Kidney glomerular epithelial cell (primary cell): Measurements from ENCODE around the gene KRTAP4-11.
"Not testable (repeated sequence)": the region's sequence is repeated elsewhere in the genome, so short reads cannot be mapped to it uniquely, and the experiment has no call there.

Experiments
- DNase-seq: peaks from one replicate; lab custom pipeline; 2025; lab: John Stamatoyannopoulos, UW

The KRTAP4-11 gene

DNA sequence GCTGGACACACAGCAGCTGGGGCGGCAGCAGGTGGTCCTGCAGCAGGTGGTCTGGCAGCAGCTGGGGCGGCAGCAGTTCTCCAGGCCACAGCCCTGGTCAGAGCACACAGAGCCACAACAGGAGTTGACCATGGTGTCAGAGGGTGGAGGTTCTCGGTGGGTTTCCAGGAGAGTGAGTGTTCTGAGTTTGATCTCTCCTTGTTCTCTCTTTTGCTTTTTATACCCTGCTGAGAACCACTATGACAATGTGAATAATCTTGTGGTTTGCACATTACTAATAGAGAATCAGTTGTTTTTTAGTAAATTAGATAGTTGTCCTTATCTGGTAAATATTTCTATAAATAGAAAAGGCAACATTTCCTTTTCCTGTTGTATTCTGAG lies 5.8 kb upstream of the KRTAP4-11 start, which contains the start of gene KRTAP4-12:
Gene KRTAP4-12, minus strand, starts transcription at position 192 of the 381 bp plus-strand sequence. Its CDS starts 60 bp downstream, at position 132.
- DNase-seq: not testable (repeated sequence)

DNA sequence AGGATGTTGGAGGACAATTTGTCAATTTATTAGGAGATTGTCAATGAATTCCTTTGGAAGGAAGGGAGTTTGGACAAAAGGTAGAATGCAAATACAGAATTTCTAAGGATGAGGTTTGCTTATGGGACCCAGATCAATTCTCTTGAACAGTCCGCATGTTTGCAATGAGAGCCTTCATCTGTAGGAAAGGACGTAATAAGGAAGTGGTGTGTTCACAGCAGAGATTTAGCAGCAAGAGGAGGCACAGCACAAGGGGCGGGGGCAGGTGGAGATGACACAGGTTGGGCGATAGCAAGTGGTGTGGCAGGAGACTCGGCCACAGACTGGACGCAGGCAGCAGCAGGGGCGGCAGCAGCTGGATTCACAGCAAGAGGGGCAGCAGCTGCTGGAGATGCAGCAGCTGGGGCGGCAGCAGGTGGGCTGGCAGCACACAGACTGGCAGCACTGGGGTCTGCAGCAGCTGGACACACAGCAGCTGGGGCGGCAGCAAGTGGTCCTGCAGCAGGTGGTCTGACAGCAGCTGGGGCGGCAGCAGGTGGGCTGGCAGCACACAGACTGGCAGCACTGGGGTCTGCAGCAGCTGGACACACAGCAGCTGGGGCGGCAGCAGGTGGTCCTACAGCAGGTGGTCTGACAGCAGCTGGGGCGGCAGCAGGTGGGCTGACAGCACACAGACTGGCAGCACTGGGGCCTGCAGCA lies 5.3 kb upstream of the KRTAP4-11 start:
- not testable (repeated sequence) for DNase-seq

DNA sequence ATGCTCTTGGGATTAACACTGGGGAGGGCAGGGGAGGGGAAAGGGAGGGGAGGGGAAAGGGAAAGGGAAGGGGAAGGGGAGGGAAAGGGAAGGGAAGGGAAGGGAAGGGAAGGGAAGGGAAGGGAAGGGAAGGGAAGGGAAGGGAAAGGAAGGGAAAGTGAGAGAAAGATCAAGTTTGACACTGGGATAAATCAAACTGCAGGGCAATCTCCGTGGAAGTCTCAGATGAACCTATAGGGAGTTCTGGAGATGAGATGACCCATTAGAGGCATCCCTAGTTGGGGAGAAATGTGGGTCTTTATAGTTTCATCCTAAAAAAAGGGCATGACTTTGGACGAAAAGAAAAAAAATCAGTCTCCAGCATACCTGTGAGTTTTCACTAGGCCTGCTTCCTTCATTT lies 3.6 kb upstream of the KRTAP4-11 start:
- DNase-seq: no peak

DNA sequence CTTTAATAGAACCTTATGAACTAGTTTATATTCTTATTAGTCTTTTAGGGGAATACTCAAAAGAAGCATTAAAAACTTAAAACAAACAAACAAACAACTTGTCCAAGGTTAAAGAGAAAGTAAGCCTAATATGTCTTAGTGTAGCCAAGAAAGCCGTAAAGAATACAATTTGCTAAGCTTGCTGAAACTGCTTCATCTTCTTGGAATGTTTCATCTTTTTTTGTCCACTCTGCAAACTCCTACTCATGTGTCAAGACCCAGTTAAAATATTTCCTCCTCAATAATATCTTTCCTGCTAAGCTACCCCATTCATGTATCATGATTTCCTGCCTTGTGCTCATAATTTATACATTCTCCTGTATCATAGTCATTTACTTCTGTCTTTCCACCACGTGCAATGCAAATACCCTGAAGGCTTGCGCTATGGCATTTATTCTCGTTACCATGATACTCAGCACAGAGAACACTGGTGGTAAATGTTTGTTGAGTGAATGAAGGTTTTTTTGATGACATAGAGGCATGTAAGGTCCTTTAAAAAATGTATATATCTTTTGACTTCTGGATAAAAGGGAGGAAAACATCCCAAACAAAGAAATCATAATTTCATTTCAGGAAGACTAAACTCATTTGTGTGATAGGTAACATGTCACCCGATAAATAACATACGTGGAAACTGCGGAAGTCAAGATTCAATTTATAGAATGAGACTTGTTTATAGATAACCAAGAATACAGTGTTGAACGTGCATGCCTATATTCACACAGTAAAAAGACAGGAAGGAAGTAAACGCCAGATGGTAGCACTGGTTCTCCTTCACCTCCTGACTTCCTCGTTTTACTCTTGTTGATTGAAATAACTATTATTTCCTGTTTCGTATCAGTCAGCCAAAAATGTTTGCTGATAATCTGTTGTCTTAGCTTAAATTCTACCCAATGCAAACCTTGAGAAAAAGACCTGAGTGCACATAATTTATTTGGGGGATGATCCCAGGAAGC lies 1.8 kb upstream of the KRTAP4-11 start:
- not testable (repeated sequence) for DNase-seq

DNA sequence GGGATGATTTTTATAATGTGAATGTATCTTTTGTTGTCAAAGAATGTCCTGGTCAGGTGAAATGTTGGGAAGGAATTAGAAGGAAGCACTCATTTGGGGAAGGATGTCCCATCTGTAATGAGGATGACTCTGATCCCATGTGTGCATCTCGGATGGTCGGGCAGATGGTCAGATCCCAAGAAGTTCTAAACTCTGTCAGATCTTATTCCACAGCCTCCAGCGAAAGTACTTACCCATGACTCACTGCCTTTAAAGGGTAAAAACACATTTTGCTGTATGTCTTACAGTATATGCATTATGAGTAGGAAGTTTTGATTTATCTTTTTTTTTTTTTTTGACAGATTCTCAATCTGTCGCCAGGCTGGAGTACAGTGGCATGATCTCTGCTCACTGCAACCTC lies 548 bp upstream of the KRTAP4-11 start:
- no peak for DNase-seq

DNA sequence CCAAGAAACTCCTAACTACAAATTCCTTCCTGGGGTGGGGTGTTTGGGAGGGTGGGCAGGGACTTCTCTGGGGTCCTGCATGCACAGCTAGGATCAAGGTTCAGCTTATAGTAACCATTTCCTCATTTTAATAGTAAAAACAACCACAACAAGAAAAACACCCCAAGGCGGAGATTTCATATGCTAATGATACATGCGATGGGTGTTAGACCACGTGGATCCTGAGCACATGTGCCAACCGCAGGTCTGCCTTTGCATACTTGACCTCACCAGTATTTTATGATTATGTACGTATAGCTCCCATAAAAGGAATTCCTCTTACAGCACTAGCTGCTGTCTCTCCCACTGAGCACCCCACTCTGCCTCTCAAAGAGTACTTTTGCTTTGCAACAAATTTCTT lies 1.9 kb downstream of the KRTAP4-11 start:
- no peak for DNase-seq

DNA sequence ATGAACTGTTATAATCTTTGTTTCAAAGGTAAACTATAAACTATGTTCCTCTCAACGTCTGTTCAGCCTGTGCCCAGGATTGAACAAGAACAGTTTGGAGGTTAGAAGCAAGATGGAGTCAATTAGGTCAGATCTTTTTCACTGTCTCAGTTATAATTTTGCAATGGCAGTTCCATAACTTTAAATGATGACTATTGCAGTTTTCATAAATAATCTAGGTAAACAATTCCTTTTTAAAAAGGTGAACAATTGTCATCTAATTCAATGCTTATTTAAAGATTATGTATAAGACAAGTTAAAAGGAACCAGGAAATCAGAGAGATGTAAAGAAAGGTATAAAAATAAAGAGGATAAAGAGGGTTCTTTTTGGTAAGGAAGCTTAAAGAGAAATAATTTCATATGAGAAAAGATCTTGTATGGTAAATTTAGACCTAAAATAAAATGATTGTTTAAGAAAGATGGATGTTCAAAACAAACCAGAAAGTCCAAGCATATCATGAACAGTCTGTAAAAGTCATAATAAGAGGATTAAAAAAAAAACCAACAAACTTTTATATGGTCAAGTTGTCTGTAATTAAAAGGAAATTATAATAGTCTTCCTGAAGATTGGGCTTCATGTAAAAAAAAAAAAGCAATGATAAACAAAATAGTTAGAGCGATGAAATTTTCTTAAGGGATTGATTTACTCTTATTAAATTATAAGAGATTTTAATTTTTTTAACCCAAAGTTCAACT lies 6.9 kb downstream of the KRTAP4-11 start:
- DNase-seq: no peak

DNA sequence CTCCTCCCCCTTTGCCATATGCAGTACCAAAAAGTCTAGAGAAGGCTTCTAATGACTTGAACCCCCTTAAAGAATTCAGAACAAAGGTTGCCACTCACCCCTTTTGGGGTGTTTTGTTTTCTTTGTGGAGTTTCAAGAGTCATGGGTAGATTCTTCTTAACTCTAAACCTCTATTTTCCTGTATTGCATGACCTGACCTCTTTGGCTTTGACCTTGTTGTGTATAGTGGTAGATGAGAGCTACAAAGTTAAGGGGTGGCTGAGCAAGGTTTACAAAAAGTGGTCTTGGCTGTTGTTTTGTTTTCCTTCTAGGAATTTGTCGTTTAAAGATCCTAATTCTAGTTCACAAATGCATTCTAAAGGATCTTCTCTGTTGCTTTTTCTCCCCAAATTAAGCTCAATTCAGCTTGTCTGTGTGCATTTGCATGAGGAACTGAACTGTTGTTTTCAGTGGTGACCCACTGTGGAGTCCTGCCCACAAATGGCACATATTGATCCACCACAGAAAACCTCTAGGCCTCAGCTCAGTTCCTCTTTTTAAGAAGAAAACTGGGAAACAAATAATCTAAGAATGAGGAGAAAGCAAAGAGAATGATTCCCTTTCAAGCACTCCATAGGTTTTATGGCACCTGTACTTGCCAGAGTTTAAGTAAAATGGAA lies 9.3 kb downstream of the KRTAP4-11 start:
- not testable (repeated sequence) for DNase-seq

DNA sequence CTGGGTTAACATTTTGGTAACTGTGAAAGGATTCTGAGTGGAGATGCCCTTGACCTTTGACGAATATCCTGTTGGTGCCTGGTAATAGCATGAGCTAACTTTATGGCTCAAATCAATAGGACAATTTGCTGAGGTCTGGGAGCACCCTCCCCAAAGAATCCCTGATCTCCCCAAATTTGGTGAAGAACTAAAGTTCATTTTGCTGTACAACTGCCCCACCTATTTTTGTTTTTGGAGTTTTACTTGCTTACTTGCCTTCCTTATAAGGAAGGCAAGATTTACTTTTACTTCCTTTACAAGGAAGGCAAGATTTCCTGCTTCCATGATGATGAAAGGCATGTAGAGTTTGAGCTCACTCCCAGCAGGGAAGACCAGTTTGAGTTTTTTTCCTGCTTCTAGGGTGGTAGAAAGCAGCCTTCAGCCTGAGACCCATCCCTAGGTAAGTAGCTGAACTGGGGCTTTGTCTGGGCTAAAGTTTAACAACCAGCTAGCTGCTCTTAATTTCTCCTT lies 10.2 kb downstream of the KRTAP4-11 start:
- DNase-seq: no peak

DNA sequence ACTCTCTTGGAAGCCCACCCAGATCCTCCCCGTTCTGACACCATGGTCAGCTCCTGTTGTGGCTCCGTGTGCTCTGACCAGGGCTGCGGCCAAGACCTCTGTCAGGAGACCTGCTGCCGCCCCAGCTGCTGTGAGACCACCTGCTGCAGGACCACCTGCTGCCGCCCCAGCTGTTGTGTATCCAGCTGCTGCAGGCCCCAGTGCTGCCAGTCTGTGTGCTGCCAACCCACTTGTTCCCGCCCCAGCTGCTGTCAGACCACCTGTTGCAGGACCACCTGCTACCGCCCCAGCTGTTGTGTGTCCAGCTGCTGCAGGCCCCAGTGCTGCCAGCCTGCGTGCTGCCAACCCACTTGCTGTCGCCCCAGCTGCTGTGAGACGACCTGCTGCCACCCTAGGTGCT lies 12.8 kb downstream of the KRTAP4-11 start, which contains the start of gene KRTAP4-9:
Gene KRTAP4-9, plus strand, starts transcription at position 43 of the 400 bp plus-strand sequence. Its CDS starts 0 bp downstream, at position 43.
- DNase-seq: not testable (repeated sequence)

DNA sequence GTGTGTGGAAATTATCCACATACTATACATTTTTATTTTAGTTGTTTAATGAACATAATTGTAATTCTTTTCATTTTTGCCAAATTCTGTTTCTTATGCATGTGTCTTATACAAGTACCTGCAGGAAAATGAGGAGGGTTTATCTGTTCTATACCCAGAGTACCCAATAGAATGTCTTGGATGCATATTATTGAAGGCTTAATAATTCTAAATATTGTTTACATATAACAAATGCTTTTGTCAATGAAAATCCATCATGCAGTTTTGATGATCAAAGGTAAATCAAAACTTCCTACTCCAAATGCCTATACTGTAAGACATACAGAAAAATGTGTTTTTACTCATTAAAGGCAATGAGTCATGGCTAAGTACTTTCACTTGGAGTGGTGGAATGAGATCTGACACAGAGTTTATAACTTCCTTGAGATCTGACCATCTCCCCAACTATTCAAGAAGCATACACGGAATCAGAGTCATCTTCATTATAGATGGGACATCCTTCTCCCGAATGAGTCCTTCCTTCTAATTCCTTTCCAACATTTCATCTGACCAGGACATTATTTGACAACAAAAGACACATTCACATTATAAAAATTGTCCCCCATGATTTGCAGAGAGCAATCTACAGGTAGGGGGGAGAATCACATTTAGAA lies 13.7 kb downstream of the KRTAP4-11 start:
- DNase-seq: peak; percentile 53

DNA sequence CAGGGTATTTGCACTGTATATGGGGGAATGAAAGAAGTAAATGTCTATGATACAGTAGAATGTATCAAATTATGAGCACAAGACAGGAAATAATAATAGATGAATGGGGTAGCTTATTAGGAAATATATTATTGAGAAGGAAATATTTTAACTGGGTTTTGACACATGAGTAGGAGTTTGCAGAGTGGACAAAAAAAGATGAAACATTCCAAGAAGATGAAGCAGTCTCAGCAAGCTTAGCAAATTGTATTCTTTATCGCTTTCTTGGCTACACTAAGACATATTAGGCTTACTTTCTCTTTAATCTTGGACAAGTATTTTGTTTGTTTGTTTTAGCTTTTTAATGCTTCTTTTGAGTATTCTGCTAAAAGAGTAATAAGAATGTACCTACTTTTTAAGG lies 14.3 kb downstream of the KRTAP4-11 start:
- DNase-seq: no peak

DNA sequence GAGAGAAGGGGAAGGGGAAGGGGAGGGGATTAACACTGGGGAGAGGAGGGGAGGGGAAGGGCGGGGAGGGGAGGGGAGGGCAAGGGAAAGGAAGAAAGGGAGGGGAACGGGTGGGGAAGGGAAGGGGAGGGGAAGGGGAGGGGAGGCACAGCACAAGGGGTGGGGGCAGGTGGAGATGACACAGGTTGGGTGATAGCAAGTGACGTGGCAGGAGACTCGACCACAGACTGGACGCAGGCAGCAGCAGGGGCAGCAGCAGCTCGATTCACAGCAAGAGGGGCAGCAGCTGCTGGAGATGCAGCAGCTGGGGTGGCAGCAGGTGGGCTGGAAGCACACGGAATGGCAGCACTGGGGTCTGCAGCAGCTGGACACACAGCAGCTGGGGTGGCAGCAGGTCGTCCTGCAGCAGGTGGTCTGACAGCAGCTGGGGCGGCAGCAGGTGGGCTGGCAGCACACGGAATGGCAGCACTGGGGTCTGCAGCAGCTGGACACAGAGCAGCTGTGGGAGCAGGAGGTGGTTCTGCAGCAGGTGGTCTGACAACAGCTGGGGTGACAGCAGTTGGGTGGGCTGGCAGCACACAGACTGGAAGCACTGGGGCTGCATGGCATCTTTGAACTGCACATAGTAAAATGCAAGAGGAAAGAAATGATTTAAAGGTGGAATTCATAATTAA lies 16.4 kb downstream of the KRTAP4-11 start, which contains the start of gene KRTAP4-16:
Gene KRTAP4-16, minus strand, starts transcription at position 624 of the 674 bp plus-strand sequence. Its CDS starts 0 bp downstream, at position 624.
- no peak for DNase-seq

DNA sequence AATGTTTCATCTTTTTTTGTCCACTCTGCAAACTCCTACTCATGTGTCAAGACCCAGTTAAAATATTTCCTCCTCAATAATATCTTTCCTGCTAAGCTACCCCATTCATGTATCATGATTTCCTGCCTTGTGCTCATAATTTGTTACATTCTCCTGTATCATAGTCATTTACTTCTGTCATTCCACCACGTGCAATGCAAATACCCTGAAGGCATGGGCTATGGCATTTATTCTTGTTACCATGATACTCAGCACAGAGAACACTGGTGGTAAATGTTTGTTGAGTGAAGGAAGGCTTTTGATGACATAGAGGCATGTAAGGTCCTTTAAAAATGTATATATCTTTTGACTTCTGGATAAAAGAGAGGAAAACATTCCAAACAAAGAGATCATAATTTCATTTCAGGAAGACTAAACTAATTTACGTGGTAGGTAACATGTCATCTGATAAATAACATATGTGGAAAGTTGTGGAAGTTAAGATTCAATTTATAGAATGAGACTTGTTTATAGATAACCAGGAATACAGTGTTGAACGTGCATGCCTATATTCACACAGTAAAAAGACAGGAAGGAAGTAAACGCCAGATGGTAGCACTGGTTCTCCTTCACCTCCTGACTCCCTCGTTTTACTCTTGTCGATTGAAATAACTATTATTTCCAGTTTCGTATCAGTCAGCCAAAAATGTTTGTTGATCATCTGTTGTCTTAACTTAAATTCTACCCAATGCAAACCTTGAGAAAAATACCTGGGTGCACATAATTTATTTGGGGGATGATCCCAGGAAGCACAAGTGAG lies 18.3 kb downstream of the KRTAP4-11 start:
- not testable (repeated sequence) for DNase-seq

DNA sequence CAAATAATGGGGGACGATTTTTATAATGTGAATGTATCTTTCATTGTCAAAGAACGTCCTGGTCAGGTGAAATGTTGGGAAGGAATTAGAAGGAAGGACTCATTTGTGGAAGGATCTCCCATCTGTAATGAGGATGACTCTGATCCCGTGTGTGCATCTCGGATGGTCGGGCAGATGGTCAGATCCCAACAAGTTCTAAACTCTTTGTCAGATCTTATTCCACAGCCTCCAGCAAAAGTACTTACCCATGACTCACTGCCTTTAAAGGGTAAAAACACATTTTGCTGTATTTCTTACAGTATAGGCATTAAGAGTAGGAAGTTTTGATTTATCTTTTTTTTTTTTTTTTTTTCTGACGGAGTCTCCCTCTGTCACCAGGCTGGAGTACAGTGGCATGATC lies 19.7 kb downstream of the KRTAP4-11 start:
- DNase-seq: no peak

DNA sequence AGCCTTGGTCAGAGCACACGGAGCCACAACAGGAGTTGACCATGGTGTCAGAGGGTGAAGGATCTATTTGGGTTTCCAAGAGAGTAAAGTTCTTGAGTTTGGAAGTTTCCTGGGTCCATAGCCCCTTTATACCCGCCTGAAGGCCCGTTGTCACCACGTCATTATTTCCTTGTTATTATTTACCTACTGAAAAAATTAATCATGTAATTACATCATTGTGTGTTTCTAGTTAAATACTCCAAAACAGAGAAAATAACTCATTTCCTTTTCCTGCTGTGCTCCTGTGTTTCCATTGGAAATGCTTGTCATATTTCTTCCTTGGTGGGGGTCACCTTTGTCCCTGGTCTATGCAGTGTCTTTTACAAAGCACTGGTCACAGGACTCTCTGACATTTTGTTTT lies 20.1 kb downstream of the KRTAP4-11 start, which contains the start of gene KRTAP4-8:
Gene KRTAP4-8, minus strand, starts transcription at position 101 of the 400 bp plus-strand sequence. Its CDS starts 58 bp downstream, at position 43.
- no peak for DNase-seq

DNA sequence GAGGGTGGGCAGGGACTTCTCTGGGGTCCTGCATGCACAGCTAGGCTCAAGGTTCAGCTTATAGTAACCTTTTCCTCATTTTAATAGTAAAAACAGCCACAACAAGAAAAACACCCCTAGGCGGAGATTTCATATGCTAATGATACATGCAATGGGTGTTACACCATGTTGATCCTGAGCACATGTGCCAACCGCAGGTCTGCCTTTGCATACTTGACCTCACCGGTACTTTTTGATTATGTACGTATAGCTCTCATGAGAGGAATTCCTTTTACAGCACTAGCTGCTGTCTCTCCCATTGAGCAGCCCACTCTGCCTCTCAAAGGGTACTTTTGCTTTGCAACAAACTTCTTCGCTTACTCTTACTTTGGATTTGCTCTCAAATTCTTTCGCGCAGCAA lies 22.1 kb downstream of the KRTAP4-11 start:
- no peak for DNase-seq

DNA sequence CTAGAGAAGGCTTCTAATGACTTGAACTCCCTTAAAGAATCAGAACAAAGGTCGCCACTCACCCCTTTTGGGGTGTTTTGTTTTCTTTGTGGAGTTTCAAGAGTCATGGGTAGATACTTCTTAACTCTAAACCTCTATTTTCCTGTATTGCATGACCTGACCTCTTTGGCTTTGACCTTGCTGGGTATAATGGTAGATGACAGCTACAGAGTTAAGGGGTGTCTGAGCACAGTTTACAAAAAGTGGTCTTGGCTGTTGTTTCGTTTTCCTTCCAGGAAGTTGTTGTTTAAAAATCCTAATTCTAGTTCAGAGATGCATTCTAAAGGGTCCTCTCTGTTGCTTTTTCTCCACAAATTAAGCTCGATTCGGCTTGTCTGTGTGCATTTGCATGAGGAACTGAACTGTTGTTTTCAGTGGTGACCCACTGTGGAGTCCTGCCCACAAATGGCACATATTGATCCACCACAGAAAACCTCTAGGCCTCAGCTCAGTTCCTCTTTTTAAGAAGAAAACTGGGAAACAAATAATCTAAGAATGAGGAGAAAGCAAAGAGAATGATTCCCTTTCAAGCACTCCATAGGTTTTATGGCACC lies 29.3 kb downstream of the KRTAP4-11 start:
- DNase-seq: not testable (repeated sequence)
